Adrenal gland (tissue), 5 donors: Measurements from ENCODE around the gene NT5DC3.

Source experiments
- POLR2A ChIP-seq, 2 donors: fragments of 450-650 bp; IDR thresholded peaks; one replicate each; pipeline ENCODE4 v1.6.1; 2017; ENCODE audit warnings: antibody characterized with exemption in 2 of 2, mild to moderate bottlenecking in 2 of 2, moderate library complexity in 1 of 2
- TF ChIP-seq, protein P1 (sequence below), 6 experiments: fragments of 450-650 bp in 4 of 6; fragments of 200-600 bp in 2 of 6; sonication (generic) in 1 of 6; IDR thresholded peaks; 1 replicate in 5 of 6; 2 replicates in 1 of 6; pipeline versions ENCODE4 v1.5.1 to v1.8.0; 2016 to 2021; ENCODE audit warnings: antibody characterized with exemption in 6 of 6, mild to moderate bottlenecking in 2 of 6, moderate library complexity in 1 of 6
- donor health status: DM: no; HTN: no; CAD: no.

- TF ChIP-seq, protein P1, sequence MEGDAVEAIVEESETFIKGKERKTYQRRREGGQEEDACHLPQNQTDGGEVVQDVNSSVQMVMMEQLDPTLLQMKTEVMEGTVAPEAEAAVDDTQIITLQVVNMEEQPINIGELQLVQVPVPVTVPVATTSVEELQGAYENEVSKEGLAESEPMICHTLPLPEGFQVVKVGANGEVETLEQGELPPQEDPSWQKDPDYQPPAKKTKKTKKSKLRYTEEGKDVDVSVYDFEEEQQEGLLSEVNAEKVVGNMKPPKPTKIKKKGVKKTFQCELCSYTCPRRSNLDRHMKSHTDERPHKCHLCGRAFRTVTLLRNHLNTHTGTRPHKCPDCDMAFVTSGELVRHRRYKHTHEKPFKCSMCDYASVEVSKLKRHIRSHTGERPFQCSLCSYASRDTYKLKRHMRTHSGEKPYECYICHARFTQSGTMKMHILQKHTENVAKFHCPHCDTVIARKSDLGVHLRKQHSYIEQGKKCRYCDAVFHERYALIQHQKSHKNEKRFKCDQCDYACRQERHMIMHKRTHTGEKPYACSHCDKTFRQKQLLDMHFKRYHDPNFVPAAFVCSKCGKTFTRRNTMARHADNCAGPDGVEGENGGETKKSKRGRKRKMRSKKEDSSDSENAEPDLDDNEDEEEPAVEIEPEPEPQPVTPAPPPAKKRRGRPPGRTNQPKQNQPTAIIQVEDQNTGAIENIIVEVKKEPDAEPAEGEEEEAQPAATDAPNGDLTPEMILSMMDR (IDR thresholded peaks at IDR 0.05): no peak
- TF ChIP-seq POLR2A (IDR thresholded peaks at IDR 0.05): no peak
Measured at GRCh38 chr12:103727638-103728037, 113.4 kb downstream of the NT5DC3 start.
